ENCODE measurements around the gene CYP26B1.

The CYP26B1 gene

GRCh38 chr2:72082021-72082601 lies 65.6 kb downstream of the CYP26B1 start:
- DNase-seq (ENCODE audit: low read depth in 2 of 2) = no peak

- DNase-seq (ENCODE audit: low read depth in 2 of 2) = no peak
Observed at GRCh38 chr2:72081451-72081850, 66.2 kb downstream of the CYP26B1 start.

GRCh38 chr2:72080286-72081145 lies 67.1 kb downstream of the CYP26B1 start:
- DNase-seq (ENCODE audit: low read depth in 2 of 2) = no peak
